ENCODE results near the gene TMPRSS13.

Gene TMPRSS13

DNA sequence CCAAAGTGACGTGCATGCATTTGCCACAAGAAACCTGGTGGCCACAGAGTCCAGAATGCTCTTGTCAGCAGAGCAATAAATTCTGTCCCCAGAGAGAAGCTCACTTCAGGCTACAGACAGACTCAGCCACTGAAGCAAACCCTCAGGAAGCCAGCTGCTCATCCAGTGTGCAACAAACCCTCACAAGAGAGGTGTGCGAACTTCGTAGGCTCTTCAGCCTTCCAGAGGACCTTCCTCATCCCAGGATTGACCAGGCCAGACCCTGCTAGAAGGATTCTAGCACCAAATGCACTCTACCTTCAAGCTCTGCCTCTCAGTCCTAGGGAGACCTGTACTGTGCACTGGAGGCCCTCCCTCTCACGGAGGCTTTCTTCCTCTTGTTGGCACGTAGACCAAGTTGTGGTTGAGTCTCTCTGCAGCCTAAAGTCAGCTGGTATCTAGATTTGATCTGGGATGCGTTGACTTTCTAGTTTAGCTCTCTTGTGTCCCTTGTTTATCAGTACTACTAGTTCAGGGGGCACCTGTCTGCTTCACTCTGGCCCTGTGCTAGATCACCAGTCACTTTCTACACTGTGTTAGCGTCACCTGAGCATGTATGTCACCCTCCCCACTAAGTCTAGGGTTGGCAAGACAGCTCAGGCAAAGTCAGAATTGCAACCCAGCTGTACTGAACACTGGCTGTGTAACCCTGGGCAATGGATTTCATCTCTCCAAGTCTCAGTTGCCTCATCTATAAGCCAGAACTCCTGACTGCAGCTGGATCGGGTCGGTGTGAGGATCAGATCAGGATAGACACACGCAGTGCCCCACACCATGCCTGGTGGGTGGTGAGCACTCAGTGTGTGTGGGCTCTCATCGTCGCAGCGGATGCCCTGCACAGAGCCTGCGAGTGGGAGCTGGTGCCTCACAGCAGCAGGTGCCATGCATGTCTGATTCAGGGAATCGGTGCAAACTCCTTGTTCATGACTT lies 22.1 kb upstream of the TMPRSS13 start:
- in situ Hi-C loops (cut with HindIII; ENCODE audit: low sequenced_read_pairs), result no loop called here

GRCh38 chr11:117950301-117950700 lies 21.1 kb upstream of the TMPRSS13 start:
- in situ Hi-C loops (cut with HindIII; ENCODE audit: low sequenced_read_pairs), result no loop called here

- in situ Hi-C loops (cut with HindIII; ENCODE audit: low sequenced_read_pairs), result loop anchor here (5.0 to 10.0 kb wide), 2 partner anchors 103 to 104 kb away; no protein-coding TSS in a partner anchor
Observed at GRCh38 chr11:117949062-117949461, 19.9 kb upstream of the TMPRSS13 start.

DNA sequence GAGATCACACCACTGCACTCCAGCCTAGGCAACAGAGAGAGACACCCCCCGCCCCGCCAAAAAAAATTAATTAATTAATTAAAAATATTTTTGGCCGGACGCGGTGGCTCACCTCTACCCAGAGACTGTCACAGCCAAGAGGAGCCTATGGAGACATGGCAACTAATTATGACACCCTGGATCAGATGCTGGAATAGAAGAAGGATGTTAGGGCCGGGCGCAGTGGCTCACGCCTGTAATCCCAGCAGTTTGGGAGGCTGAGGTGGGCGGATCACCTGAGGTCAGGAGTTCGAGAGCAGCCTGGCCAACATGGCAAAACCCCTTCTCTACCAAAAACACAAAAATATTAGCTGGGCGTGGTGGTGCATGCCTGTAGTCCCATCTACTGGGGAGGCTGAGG lies 19.3 kb upstream of the TMPRSS13 start:
- in situ Hi-C loops (cut with HindIII; ENCODE audit: low sequenced_read_pairs), result loop anchor here (5.0 to 10.0 kb wide), 2 partner anchors 104 kb away; no protein-coding TSS in a partner anchor

- in situ Hi-C loops (cut with HindIII; ENCODE audit: low sequenced_read_pairs), result loop anchor here (5.0 to 10.0 kb wide), 2 partner anchors 103 to 105 kb away; no protein-coding TSS in a partner anchor
Observed at GRCh38 chr11:117947751-117948150, 18.5 kb upstream of the TMPRSS13 start.

GRCh38 chr11:117946842-117947526 lies 17.8 kb upstream of the TMPRSS13 start:
- in situ Hi-C loops (cut with HindIII; ENCODE audit: low sequenced_read_pairs), result loop anchor here (5.0 to 10.0 kb wide), 2 partner anchors 102 to 105 kb away; no protein-coding TSS in a partner anchor

- in situ Hi-C loops (cut with HindIII; ENCODE audit: low sequenced_read_pairs), result loop anchor here (5.0 to 10.0 kb wide), 2 partner anchors 101 to 106 kb away; no protein-coding TSS in a partner anchor
Observed at GRCh38 chr11:117946156-117946841, 17.1 kb upstream of the TMPRSS13 start.

- in situ Hi-C loops (cut with HindIII; ENCODE audit: low sequenced_read_pairs), result loop anchor here (5.0 to 10.0 kb wide), 2 partner anchors 100 to 107 kb away; no protein-coding TSS in a partner anchor
Observed at GRCh38 chr11:117945047-117945810, 16.0 kb upstream of the TMPRSS13 start.

GRCh38 chr11:117944554-117944953 lies 15.4 kb upstream of the TMPRSS13 start:
- in situ Hi-C loops (cut with HindIII; ENCODE audit: low sequenced_read_pairs), result loop anchor here (10.0 kb wide), 1 partner anchor 100 kb away; no protein-coding TSS in a partner anchor

DNA sequence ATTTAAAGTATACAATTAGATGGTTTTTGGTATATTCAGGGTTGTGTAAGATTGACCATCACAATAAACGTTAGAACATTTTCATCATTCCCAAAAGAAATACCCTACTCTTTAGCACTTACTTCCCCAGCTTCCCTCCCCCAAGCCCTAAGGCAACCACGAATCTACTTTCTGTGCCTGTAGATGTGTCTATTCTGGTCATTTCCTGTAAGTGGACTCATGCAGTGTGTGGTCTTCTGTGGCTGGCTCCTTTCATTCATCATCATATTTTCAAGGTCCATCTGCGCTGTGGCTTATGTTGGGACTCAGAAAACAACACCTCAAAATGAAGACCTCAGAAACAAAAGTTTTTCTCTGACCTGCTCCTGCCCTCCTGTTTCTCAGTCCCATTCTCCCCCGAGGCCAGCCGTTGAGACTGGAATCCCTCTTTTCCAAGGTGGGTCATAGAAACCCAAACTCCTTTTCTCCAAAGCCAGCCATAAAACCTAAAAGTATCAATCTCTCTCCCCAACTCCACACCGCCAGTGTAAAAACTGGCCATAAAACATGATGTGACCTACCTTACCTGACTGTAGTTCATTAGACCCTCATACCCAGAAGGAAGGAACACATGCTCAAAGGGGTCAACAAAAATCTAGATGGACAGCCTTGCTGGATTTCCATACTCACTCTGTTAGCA lies 12.9 kb upstream of the TMPRSS13 start:
- in situ Hi-C loops (cut with HindIII; ENCODE audit: low sequenced_read_pairs), result loop anchor here (10.0 kb wide), 1 partner anchor 97 kb away; no protein-coding TSS in a partner anchor

DNA sequence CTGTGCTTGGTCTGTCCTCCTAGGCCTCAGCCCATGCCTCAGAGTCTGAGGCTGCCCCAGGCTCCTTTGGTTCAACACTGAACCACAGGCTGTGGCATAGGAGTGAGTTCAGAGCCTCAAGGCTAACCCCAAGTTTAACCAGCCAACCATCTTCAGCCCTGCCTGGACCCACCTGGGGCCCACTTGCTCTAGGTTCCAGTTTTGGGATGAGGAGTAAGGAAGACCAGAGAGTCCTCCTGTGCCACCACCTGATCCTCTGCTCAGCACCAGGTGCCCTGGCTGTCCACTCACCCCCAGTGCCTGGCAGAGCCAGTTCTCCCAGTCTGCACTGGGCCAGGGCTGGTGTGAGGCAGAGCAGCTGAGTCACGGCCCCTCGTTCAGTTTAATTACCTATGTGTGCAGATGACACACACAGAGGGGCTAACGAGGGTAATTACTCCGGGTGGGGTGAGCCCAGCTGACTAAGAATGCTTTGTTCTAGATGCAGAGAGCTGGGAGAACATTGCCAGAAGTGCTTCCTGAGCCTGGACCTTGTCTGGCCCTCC lies 12.0 kb upstream of the TMPRSS13 start:
- in situ Hi-C loops (cut with HindIII; ENCODE audit: low sequenced_read_pairs), result loop anchor here (10.0 kb wide), 1 partner anchor 96 kb away; no protein-coding TSS in a partner anchor

DNA sequence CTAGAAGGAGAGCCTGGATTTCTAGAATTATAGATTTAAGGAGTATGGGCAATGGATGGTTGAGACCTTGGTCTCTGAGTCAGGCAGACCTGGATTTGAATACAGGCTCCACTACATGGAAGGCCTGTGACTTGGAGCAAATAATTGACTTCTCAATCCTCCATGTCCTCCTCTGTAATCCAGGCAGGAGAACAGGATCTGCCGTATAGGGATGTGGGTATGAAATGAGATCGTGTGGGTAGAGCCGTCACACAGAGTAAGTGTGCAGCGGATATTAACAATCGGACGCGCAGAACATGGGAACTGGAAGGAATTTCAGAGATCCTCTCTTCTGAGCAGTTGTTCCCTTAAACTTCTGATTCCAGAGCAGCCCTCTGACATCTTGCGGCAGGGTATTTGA lies 11.5 kb upstream of the TMPRSS13 start:
- in situ Hi-C loops (cut with HindIII; ENCODE audit: low sequenced_read_pairs), result loop anchor here (10.0 kb wide), 1 partner anchor 96 kb away; no protein-coding TSS in a partner anchor

DNA sequence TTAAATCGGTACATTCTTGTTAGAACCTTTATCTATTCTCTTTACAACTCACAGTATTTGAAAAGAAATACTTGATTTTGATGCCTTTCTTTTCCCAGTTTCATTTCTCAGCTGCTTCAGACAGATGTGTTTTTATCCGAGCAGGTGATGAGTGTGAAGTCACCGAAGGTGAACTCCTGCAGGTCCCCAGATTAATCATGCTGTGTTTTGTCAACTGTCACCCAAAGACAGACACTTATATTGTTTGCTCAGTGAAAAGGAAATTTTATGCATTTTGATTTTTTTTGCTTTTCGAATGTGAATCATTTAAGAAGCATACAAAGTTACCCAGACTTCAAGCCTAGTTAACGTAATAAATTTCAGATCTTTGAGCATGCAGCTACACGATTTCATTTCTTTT lies 7.8 kb upstream of the TMPRSS13 start:
- in situ Hi-C loops (cut with HindIII; ENCODE audit: low sequenced_read_pairs), result no loop called here

DNA sequence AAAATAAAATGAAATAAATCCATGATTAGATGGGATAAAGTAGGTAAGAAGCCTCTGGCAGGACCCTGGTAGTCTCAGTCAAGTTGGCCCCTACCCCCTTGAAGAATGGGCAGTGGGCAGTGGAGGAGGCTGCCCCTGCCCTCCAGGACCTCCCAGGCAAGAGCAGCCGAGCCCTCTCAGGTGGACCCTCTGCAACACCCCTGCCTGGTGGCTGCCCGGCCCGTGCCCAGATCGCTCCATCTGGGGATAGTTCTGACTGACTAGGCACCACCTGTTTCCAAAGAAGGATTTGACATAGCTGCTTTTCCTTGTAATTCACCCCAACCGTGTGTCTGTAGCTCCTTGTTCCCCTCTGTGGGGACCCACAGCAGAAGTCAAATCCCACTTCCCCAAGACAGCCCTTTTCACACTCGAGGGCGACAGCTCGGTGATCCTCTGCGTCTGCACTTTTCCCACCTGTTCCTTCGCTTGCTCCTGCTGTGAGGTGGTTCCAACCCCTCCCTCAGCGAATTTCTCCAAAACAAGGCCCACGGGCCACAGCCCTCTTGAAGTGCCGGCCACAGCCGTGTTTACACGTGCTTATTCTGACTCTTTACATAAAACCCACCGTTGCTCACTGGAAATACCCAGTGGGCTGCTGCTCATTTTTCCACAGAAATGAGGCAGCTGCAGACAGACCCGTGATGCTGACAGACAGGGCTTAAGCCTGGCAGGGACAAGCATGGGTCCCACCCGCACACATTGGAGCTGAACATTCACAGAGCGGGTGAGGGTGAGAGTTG lies 5.5 kb upstream of the TMPRSS13 start:
- in situ Hi-C loops (cut with HindIII; ENCODE audit: low sequenced_read_pairs), result no loop called here

GRCh38 chr11:117933930-117934329 lies 4.7 kb upstream of the TMPRSS13 start:
- in situ Hi-C loops (cut with HindIII; ENCODE audit: low sequenced_read_pairs), result no loop called here

DNA sequence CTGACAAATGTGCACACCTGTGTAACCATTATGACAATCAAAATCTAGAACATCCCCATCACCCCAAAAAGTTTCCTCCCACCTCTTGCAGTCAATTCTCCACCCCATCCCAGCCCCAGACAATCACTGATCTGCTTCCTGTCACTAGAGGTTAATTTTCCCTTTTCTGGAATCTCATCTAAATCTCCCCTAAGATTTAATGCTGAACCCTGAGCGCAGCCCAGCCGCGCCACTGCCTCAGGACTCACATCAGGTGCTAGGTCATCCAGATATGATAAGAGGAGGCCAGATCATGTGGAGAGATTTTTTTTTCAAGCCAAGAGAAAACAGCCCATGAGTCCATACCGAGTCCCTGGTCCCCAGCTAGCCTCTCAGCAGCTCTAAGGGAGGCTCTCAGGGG lies 4.3 kb upstream of the TMPRSS13 start:
- in situ Hi-C loops (cut with HindIII; ENCODE audit: low sequenced_read_pairs), result no loop called here

GRCh38 chr11:117932947-117933346 lies 3.7 kb upstream of the TMPRSS13 start:
- in situ Hi-C loops (cut with HindIII; ENCODE audit: low sequenced_read_pairs), result no loop called here

DNA sequence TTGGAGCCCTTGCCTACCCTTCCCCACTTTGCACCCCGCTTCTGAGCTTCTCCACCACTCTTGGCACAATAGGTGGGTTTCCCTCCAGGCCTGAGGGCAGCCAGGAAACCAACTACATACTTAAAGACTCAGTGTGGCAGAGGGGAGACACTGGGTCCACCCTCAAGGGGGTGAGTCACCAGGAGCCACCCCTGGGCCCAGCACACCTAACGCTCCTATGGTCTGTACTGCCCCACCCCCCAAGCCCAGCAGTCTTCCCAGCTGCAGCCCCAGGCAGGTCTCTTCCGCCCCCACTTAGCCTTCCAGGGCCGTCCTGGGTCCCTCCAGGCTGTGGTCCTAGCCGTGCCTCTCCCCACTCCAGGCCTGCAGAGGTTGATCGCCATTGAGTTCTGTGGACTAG lies 3.2 kb upstream of the TMPRSS13 start:
- in situ Hi-C loops (cut with HindIII; ENCODE audit: low sequenced_read_pairs), result no loop called here

Data from DLD1 (cell line).